GM03348 (cell line): ENCODE results near the gene AEBP1.

Experiments
- DNase-seq: peaks from one replicate; pipeline ENCODE4 v3.0.0; 2012; ENCODE audit warnings: low spot score

The AEBP1 gene

GRCh38 chr7:44142028-44142427 is 37.9 kb downstream of the AEBP1 start:
- no peak for DNase-seq

GRCh38 chr7:44143646-44144250 is 39.6 kb downstream of the AEBP1 start:
- DNase-seq, result peak; percentile 48

GRCh38 chr7:44144426-44144967 is 40.4 kb downstream of the AEBP1 start:
- DNase-seq, result no peak

GRCh38 chr7:44144968-44145478 is 40.9 kb downstream of the AEBP1 start:
- no peak for DNase-seq

- no peak for DNase-seq
Observed at GRCh38 chr7:44145479-44145968, 41.4 kb downstream of the AEBP1 start.

GRCh38 chr7:44145969-44146911 is 42.1 kb downstream of the AEBP1 start:
- DNase-seq, result peak; percentile 95

GRCh38 chr7:44147026-44147991 is 43.2 kb downstream of the AEBP1 start:
- no peak for DNase-seq

- DNase-seq, result no peak
Observed at GRCh38 chr7:44148166-44148565, 44.0 kb downstream of the AEBP1 start.

- DNase-seq, result no peak
Observed at GRCh38 chr7:44148961-44149536, 44.9 kb downstream of the AEBP1 start.

- DNase-seq, result no peak
Observed at GRCh38 chr7:44149571-44150465, 45.7 kb downstream of the AEBP1 start.

- no peak for DNase-seq
Observed at GRCh38 chr7:44150466-44150832, 46.3 kb downstream of the AEBP1 start.

GRCh38 chr7:44150966-44151941 is 47.1 kb downstream of the AEBP1 start:
- no peak for DNase-seq

GRCh38 chr7:44151956-44152355 is 47.8 kb downstream of the AEBP1 start:
- DNase-seq, result no peak

GRCh38 chr7:44152971-44153947 is 49.1 kb downstream of the AEBP1 start:
- DNase-seq, result no peak

GRCh38 chr7:44153948-44154335 is 49.8 kb downstream of the AEBP1 start:
- DNase-seq, result no peak

GRCh38 chr7:44154703-44155102 is 50.6 kb downstream of the AEBP1 start:
- DNase-seq, result no peak
